Measurements from ENCODE around the gene GTSE1. TPM values are rescaled to one million over a fixed set of nuclear protein-coding genes. Genes with fewer than 3 reads are reported as not detected.

GTSE1 gene
- total and polyA plus RNA-seq, 2 donors (not counting 1 experiment from before 2014, with no cell fraction given) = 0.17 to 0.39 TPM

- Mint-ChIP-seq H3K9me3 (ENCODE audit: insufficient read depth) (no peaks in the 10 kb centered on the region), H3K27ac (peak overlapping the region; percentile 32), H3K4me3 (no peak overlapping the region), H3K4me1 (peaks cover 13% of the 10 kb centered on the region), H3K27me3 (no peaks in the 10 kb centered on the region)
- CTCF ChIA-PET = no interaction called here
- peaks cover 0 to 42% of the 10 kb centered on the region in 2 experiments for H3K36me3 ChIP-seq (replicated peaks in 1 of 2; ENCODE audit: control extremely low read depth in 1 of 2, control insufficient read depth in 1 of 2, extremely low read depth in 1 of 2, insufficient read depth in 2 of 2, low read length in 1 of 2)
- peaks cover 0 to 6% (median 0%) of the 10 kb centered on the region in 4 experiments for H3K27me3 ChIP-seq (replicated peaks in 1 of 4; ENCODE audit: control extremely low read depth in 1 of 4, control insufficient read depth in 3 of 4, insufficient read depth in 4 of 4, low read length in 3 of 4)
- H3K9me3 ChIP-seq (ENCODE audit: control extremely low read depth in 1 of 3, control insufficient read depth in 2 of 3, insufficient read depth in 1 of 3, low read length in 2 of 3) = peaks cover 0 to 3% (median 0%) of the 10 kb centered on the region in 3 donors
- TF ChIP-seq CTCF (IDR thresholded peaks at IDR 0.05) = no peak
- TF ChIP-seq EZH2 (IDR thresholded peaks at IDR 0.05; ENCODE audit: borderline replicate concordance, insufficient read depth, low read depth, low read length, poor library complexity, severe bottlenecking) = no peak
- H3K9ac ChIP-seq (ENCODE audit: low read length) = no peak overlapping the region
- H3K27ac ChIP-seq (ENCODE audit: low read length in 2 of 2) = no peak overlapping the region
- peaks cover 12% of the 10 kb centered on the region for H4K20me1 ChIP-seq (ENCODE audit: control insufficient read depth, insufficient read depth, low read length, poor library complexity, severe bottlenecking)
- DNase-seq (peak; percentile 42), ATAC-seq (ENCODE audit: low read depth) (peak; percentile 70)
- peaks cover 3 to 27% of the 10 kb centered on the region in 2 donors for H3K4me1 ChIP-seq (ENCODE audit: control insufficient read depth in 2 of 2, insufficient read depth in 2 of 2, low read length in 2 of 2)
- H3K4me3 ChIP-seq (ENCODE audit: control extremely low read depth in 1 of 5, extremely low read depth in 1 of 5, insufficient read depth in 1 of 5, low read depth in 2 of 5, low read length in 4 of 5) = no peak overlapping the region
- 62% methylated on average over 24 of the region's 25 CpGs for WGBS (ENCODE audit: insufficient coverage)
- POLR2A ChIA-PET = no interaction called here
- no peaks in the 10 kb centered on the region for H3K79me2 ChIP-seq (ENCODE audit: control insufficient read depth, insufficient read depth, low read length)
- intact Hi-C loops (cut with micrococcal nuclease) = loop anchor here (10.0 kb wide), 1 partner anchor 72 kb away; no protein-coding TSS in a partner anchor
- no peak overlapping the region for H3K4me2 ChIP-seq (replicated peaks; ENCODE audit: low read depth, low read length, poor library complexity, severe bottlenecking)
- no peak overlapping the region for H2AFZ ChIP-seq (ENCODE audit: insufficient read depth, low read depth, low read length, poor library complexity, severe bottlenecking)
Observed at GRCh38 chr22:46362203-46362933, 65.7 kb downstream of the GTSE1 start.

- DNase-seq = no peak
- Mint-ChIP-seq H3K27me3 (no peaks in the 10 kb centered on the region), H3K27ac (peak overlapping the region; percentile 20), H3K9me3 (ENCODE audit: insufficient read depth) (no peaks in the 10 kb centered on the region), H3K4me3 (no peak overlapping the region), H3K4me1 (peaks cover 18% of the 10 kb centered on the region)
- ChIA-PET POLR2A (no interaction called here), CTCF (no interaction called here)
- Histone ChIP-seq H3K27ac (ENCODE audit: low read length in 2 of 2) (no peak overlapping the region), H3K36me3 (replicated peaks in 1 of 2; ENCODE audit: control extremely low read depth in 1 of 2, control insufficient read depth in 1 of 2, extremely low read depth in 1 of 2, insufficient read depth in 2 of 2, low read length in 1 of 2) (peaks cover 0 to 40% of the 10 kb centered on the region in 2 experiments), H4K20me1 (ENCODE audit: control insufficient read depth, insufficient read depth, low read length, poor library complexity, severe bottlenecking) (peaks cover 15% of the 10 kb centered on the region), H2AFZ (ENCODE audit: insufficient read depth, low read depth, low read length, poor library complexity, severe bottlenecking) (no peak overlapping the region), H3K4me2 (replicated peaks; ENCODE audit: low read depth, low read length, poor library complexity, severe bottlenecking) (no peak overlapping the region), H3K9ac (ENCODE audit: low read length) (no peak overlapping the region), H3K4me3 (ENCODE audit: control extremely low read depth in 1 of 5, extremely low read depth in 1 of 5, insufficient read depth in 1 of 5, low read depth in 2 of 5, low read length in 4 of 5) (no peak overlapping the region), H3K27me3 (replicated peaks in 1 of 4; ENCODE audit: control extremely low read depth in 1 of 4, control insufficient read depth in 3 of 4, insufficient read depth in 4 of 4, low read length in 3 of 4) (peaks cover 0 to 6% (median 0%) of the 10 kb centered on the region in 4 experiments), H3K9me3 (ENCODE audit: control extremely low read depth in 1 of 3, control insufficient read depth in 2 of 3, insufficient read depth in 1 of 3, low read length in 2 of 3) (peaks cover 0 to 3% (median 0%) of the 10 kb centered on the region in 3 donors), H3K79me2 (ENCODE audit: control insufficient read depth, insufficient read depth, low read length) (no peaks in the 10 kb centered on the region), H3K4me1 (ENCODE audit: control insufficient read depth in 2 of 2, insufficient read depth in 2 of 2, low read length in 2 of 2) (peaks cover 4 to 33% of the 10 kb centered on the region in 2 donors)
- ATAC-seq (ENCODE audit: low read depth) = no peak
- intact Hi-C loops (cut with micrococcal nuclease) = loop anchor here (10.0 kb wide), 1 partner anchor 72 kb away; no protein-coding TSS in a partner anchor
- TF ChIP-seq CTCF (IDR thresholded peaks at IDR 0.05) = no peak
- TF ChIP-seq EZH2 (IDR thresholded peaks at IDR 0.05; ENCODE audit: borderline replicate concordance, insufficient read depth, low read depth, low read length, poor library complexity, severe bottlenecking) = no peak
- 95% methylated on average over 14 of the region's 15 CpGs for WGBS (ENCODE audit: insufficient coverage)
Observed at GRCh38 chr22:46362934-46363515, 66.4 kb downstream of the GTSE1 start.

All from B cell (primary cell).